B cell (primary cell): ENCODE measurements around the gene FILIP1. TPM values are rescaled to one million over a fixed set of nuclear protein-coding genes. Genes with fewer than 3 reads are reported as not detected.

Experiments used
- ATAC-seq: fragments of 200-7000 bp; cut with Tn5 transposase; one replicate; pipeline ENCODE4 v1.10.0; 2021; ENCODE audit warnings: low read depth, mild to moderate bottlenecking, moderate number of reproducible peaks, moderate library complexity
- CTCF ChIA-PET: fragments of 350-600 bp; sonication (Branson Sonifier 250); formaldehyde crosslinking; loops from one replicate; lab custom pipeline; 2021; ENCODE audit warnings: antibody characterized with exemption, inconsistent platforms; lab: Charles Lee
- POLR2A ChIA-PET: fragments of 350-600 bp; sonication (Branson Sonifier 250); formaldehyde crosslinking; loops from one replicate; lab custom pipeline; 2021; ENCODE audit warnings: antibody characterized with exemption; lab: Charles Lee
- DNase-seq: peaks from one replicate; pipeline ENCODE4 v3.0.0; 2013
- H2AFZ ChIP-seq: 2 replicates; pipeline ENCODE4 v1.6.1; 2012; ENCODE audit warnings: mild to moderate bottlenecking, low read depth, low read length; ENCODE audit not compliant: insufficient read depth, poor library complexity, severe bottlenecking
- H3K27ac ChIP-seq, 2 donors: 1 replicate in 1 of 2; 2 replicates in 1 of 2; pipeline ENCODE4 v1.5.1; 2012 to 2013; ENCODE audit warnings: low read length in 2 of 2, mild to moderate bottlenecking in 2 of 2, moderate library complexity in 1 of 2
- H3K27me3 ChIP-seq, 4 experiments: fragments of 200-600 bp in 1 of 4; sonication (generic) in 1 of 4; replicated peaks in 1 of 4; 1 replicate in 2 of 4; 2 replicates in 2 of 4; pipeline versions ENCODE4 v1.6.1 to v1.7.0; 2013 to 2016; ENCODE audit warnings: low read length in 3 of 4, mild to moderate bottlenecking in 2 of 4, mixed read lengths in 1 of 4, moderate library complexity in 1 of 4; ENCODE audit not compliant: insufficient read depth in 4 of 4, control insufficient read depth in 3 of 4; ENCODE audit errors: control extremely low read depth in 1 of 4
- H3K36me3 ChIP-seq, 2 experiments: replicated peaks in 1 of 2; 1 replicate in 1 of 2; 2 replicates in 1 of 2; pipeline versions ENCODE4 v1.6.1 to v1.7.1; 2013; ENCODE audit warnings: low read length in 1 of 2; ENCODE audit not compliant: insufficient read depth in 2 of 2, control insufficient read depth in 1 of 2; ENCODE audit errors: control extremely low read depth in 1 of 2, extremely low read depth in 1 of 2
- H3K4me1 ChIP-seq, 2 donors: fragments of 200-600 bp in 1 of 2; sonication (generic) in 1 of 2; 1 replicate in 1 of 2; 2 replicates in 1 of 2; pipeline versions ENCODE4 v1.5.1 to v1.6.1; 2013 to 2017; ENCODE audit warnings: low read length in 2 of 2; ENCODE audit not compliant: control insufficient read depth in 2 of 2, insufficient read depth in 2 of 2
- H3K4me2 ChIP-seq: replicated peaks from 2 replicates; pipeline ENCODE3; 2012; ENCODE audit warnings: mild to moderate bottlenecking, low read depth, low read length; ENCODE audit not compliant: poor library complexity, severe bottlenecking
- H3K4me3 ChIP-seq, 5 experiments: fragments of 200-600 bp in 1 of 5; sonication (generic) in 1 of 5; 1 replicate in 3 of 5; 2 replicates in 2 of 5; pipeline versions ENCODE4 v1.5.1 to v1.7.0; 2011 to 2016; ENCODE audit warnings: low read length in 4 of 5, mild to moderate bottlenecking in 4 of 5, low read depth in 2 of 5, control low read depth in 1 of 5, moderate library complexity in 1 of 5; ENCODE audit not compliant: insufficient read depth in 1 of 5; ENCODE audit errors: control extremely low read depth in 1 of 5, extremely low read depth in 1 of 5
- H3K79me2 ChIP-seq: fragments of 200-600 bp; sonication (generic); one replicate; pipeline ENCODE4 v1.6.0; 2016; ENCODE audit warnings: low read length; ENCODE audit not compliant: control insufficient read depth, insufficient read depth
- H3K9ac ChIP-seq: fragments of 200-600 bp; sonication (generic); 2 replicates; pipeline ENCODE4 v1.6.1; 2017; ENCODE audit warnings: mild to moderate bottlenecking, low read length, moderate library complexity
- H3K9me3 ChIP-seq, 3 donors: one replicate each; pipeline versions ENCODE4 v1.6.1 to v1.7.1; 2013; ENCODE audit warnings: low read length in 2 of 3; ENCODE audit not compliant: control insufficient read depth in 2 of 3, insufficient read depth in 1 of 3; ENCODE audit errors: control extremely low read depth in 1 of 3
- H4K20me1 ChIP-seq: 2 replicates; pipeline ENCODE4 v1.6.0; 2012; ENCODE audit warnings: mild to moderate bottlenecking, low read length; ENCODE audit not compliant: insufficient read depth, control insufficient read depth, poor library complexity, severe bottlenecking
- H3K27ac Mint-ChIP-seq: one replicate; pipeline ENCODE4 v1.8.0; 2021; ENCODE audit warnings: mixed read lengths
- H3K27me3 Mint-ChIP-seq: one replicate; pipeline ENCODE4 v1.8.0; 2021; ENCODE audit warnings: mixed read lengths
- H3K4me1 Mint-ChIP-seq: one replicate; pipeline ENCODE4 v1.8.0; 2021; ENCODE audit warnings: mixed read lengths
- H3K4me3 Mint-ChIP-seq: one replicate; pipeline ENCODE4 v1.8.0; 2021; ENCODE audit warnings: mixed read lengths
- H3K9me3 Mint-ChIP-seq: one replicate; pipeline ENCODE4 v1.8.0; 2022; ENCODE audit warnings: mixed read lengths; ENCODE audit not compliant: insufficient read depth
- EZH2 ChIP-seq: IDR thresholded peaks from 2 replicates; pipeline ENCODE4 v1.6.1; 2012; ENCODE audit warnings: borderline replicate concordance, low read depth, mild to moderate bottlenecking, moderate library complexity, low read length; ENCODE audit not compliant: insufficient read depth, poor library complexity, severe bottlenecking
- WGBS: methylation state at CpG from one replicate; pipeline ENCODE4 v1.1.5; 2013; ENCODE audit warnings: missing lambda C conversion rate; ENCODE audit not compliant: insufficient coverage; 5-methylcytosine and 5-hydroxymethylcytosine counted together
- intact Hi-C: fragments of 100-400 bp; cut with micrococcal nuclease; formaldehyde crosslinking; loops from one replicate; pipeline ENCODE4 v1.10.0; 2022
- polyA plus RNA-seq: library from polyadenylated mRNA; depleted of rRNA; stranded (reverse); fragments of >200 nt; gene quantifications from 2 replicates; pipeline ENCODE4 v1.2.3, GENCODE V29; 2012
- total RNA-seq, 2 donors: library from RNA; stranded (reverse); fragments of 120-200 nt in 1 of 2; gene quantifications; 1 replicate in 1 of 2; 2 replicates in 1 of 2; pipeline versions ENCODE4 v1.2.3 to v1.2.4, GENCODE V29; 2013 to 2022
- TF ChIP-seq, protein P1 (sequence below): fragments of 200-600 bp; IDR thresholded peaks from one replicate; pipeline ENCODE4 v1.8.0; 2022; ENCODE audit warnings: antibody characterized with exemption, mild to moderate bottlenecking

Gene FILIP1
- total and polyA plus RNA-seq, 2 donors (not counting 1 experiment from before 2014, with no cell fraction given), result not detected

DNA sequence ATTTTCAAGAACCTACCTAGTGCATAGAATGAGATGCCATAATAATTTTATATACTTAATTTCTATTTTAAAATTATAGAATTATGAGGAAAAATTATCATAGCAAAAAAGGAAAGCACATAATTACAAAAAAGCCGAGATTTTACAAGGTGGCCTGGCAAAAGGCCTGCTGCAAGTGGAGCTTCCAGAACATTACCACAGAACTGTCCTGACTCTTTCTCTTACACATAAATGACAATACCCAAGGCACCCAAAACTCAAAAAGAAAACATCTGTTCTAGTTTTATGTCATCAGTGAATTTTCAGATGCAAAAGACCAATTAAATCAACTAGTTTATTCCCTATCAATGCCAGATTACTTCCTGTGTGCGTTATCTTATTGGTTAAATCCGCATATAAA, 74.2 kb downstream of the FILIP1 start:
- H4K20me1 ChIP-seq, result no peaks in the 10 kb centered on the region
- CTCF ChIA-PET, result no interaction called here
- no peak overlapping the region for H3K9ac ChIP-seq
- no peak overlapping the region for H2AFZ ChIP-seq
- Mint-ChIP-seq H3K27me3 (peaks cover 12% of the 10 kb centered on the region), H3K4me3 (no peak overlapping the region), H3K4me1 (no peaks in the 10 kb centered on the region), H3K27ac (no peak overlapping the region), H3K9me3 (no peaks in the 10 kb centered on the region)
- peaks cover 0 to under 1% (median 0%) of the 10 kb centered on the region in 4 experiments for H3K27me3 ChIP-seq
- H3K27ac ChIP-seq, result no peak overlapping the region
- ATAC-seq (no peak), DNase-seq (no peak)
- no peaks in the 10 kb centered on the region for H3K4me1 ChIP-seq
- no peaks in the 10 kb centered on the region for H3K36me3 ChIP-seq
- no peak overlapping the region for H3K4me2 ChIP-seq
- WGBS, result 100% methylated on average over 2 of the region's 3 CpGs
- intact Hi-C loops, result no loop called here
- H3K4me3 ChIP-seq, result no peak overlapping the region
- no peaks in the 10 kb centered on the region for H3K79me2 ChIP-seq
- POLR2A ChIA-PET, result no interaction called here
- TF ChIP-seq EZH2, result no peak
- no peaks in the 10 kb centered on the region for H3K9me3 ChIP-seq

DNA sequence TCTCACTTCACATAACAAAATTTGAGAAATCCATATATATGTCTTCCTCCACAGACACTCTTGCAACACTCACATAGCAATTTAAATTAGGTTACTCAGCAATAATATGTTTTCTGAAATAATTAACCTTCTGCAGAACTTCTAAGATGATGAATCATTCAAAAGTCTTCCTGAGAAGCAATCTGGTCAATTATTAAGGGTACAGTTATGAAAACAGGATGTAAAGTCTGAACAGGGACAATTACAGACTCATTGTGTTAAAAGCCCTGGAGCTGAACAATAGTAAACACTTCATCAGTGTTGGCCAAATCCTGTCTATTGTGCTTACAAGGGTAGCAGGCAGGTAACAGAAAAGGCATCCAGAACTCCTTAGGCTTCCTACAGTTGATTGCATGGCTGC, 75.4 kb downstream of the FILIP1 start:
- TF ChIP-seq, protein P1, sequence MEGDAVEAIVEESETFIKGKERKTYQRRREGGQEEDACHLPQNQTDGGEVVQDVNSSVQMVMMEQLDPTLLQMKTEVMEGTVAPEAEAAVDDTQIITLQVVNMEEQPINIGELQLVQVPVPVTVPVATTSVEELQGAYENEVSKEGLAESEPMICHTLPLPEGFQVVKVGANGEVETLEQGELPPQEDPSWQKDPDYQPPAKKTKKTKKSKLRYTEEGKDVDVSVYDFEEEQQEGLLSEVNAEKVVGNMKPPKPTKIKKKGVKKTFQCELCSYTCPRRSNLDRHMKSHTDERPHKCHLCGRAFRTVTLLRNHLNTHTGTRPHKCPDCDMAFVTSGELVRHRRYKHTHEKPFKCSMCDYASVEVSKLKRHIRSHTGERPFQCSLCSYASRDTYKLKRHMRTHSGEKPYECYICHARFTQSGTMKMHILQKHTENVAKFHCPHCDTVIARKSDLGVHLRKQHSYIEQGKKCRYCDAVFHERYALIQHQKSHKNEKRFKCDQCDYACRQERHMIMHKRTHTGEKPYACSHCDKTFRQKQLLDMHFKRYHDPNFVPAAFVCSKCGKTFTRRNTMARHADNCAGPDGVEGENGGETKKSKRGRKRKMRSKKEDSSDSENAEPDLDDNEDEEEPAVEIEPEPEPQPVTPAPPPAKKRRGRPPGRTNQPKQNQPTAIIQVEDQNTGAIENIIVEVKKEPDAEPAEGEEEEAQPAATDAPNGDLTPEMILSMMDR, result no peak
- TF ChIP-seq EZH2, result no peak
- Mint-ChIP-seq H3K9me3 (no peaks in the 10 kb centered on the region), H3K27ac (no peak overlapping the region), H3K4me3 (no peak overlapping the region), H3K4me1 (no peaks in the 10 kb centered on the region), H3K27me3 (peaks cover 14% of the 10 kb centered on the region)
- no peak for ATAC-seq
- Histone ChIP-seq H2AFZ (no peak overlapping the region), H3K27ac (no peak overlapping the region), H3K4me3 (no peak overlapping the region), H3K4me2 (no peak overlapping the region), H3K9me3 (no peaks in the 10 kb centered on the region), H3K79me2 (no peaks in the 10 kb centered on the region), H3K27me3 (peaks cover 0 to 6% (median 1%) of the 10 kb centered on the region in 4 experiments), H4K20me1 (no peaks in the 10 kb centered on the region), H3K4me1 (no peaks in the 10 kb centered on the region), H3K9ac (no peak overlapping the region), H3K36me3 (no peaks in the 10 kb centered on the region)
- intact Hi-C loops, result no loop called here
- ChIA-PET POLR2A (no interaction called here), CTCF (no interaction called here)
- no peak for DNase-seq
